Stimulated activated CD8-positive, alpha-beta memory T cell treated with anti-CD3 and anti-CD28 coated beads, Interleukin-15, amount 100 ng/mL, for 24 hours (primary cell): Measurements from ENCODE around the gene CPSF6.
"Not testable (repeated sequence)": the region's sequence is repeated elsewhere in the genome, so short reads cannot be mapped to it uniquely, and the experiment has no call there.

ENCODE experiments used
- DNase-seq: peaks from one replicate; pipeline ENCODE4 v3.0.0-alpha.2; 2020; ENCODE audit warnings: low read depth

CPSF6 gene, protein sequence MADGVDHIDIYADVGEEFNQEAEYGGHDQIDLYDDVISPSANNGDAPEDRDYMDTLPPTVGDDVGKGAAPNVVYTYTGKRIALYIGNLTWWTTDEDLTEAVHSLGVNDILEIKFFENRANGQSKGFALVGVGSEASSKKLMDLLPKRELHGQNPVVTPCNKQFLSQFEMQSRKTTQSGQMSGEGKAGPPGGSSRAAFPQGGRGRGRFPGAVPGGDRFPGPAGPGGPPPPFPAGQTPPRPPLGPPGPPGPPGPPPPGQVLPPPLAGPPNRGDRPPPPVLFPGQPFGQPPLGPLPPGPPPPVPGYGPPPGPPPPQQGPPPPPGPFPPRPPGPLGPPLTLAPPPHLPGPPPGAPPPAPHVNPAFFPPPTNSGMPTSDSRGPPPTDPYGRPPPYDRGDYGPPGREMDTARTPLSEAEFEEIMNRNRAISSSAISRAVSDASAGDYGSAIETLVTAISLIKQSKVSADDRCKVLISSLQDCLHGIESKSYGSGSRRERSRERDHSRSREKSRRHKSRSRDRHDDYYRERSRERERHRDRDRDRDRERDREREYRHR

GRCh38 chr12:69239352-69239921, at the start of gene CPSF6:
Gene CPSF6, plus strand, starts transcription at chr12:69239569. Its CDS starts 78 bp downstream, at chr12:69239647.
- peak; percentile 96 for DNase-seq

DNA sequence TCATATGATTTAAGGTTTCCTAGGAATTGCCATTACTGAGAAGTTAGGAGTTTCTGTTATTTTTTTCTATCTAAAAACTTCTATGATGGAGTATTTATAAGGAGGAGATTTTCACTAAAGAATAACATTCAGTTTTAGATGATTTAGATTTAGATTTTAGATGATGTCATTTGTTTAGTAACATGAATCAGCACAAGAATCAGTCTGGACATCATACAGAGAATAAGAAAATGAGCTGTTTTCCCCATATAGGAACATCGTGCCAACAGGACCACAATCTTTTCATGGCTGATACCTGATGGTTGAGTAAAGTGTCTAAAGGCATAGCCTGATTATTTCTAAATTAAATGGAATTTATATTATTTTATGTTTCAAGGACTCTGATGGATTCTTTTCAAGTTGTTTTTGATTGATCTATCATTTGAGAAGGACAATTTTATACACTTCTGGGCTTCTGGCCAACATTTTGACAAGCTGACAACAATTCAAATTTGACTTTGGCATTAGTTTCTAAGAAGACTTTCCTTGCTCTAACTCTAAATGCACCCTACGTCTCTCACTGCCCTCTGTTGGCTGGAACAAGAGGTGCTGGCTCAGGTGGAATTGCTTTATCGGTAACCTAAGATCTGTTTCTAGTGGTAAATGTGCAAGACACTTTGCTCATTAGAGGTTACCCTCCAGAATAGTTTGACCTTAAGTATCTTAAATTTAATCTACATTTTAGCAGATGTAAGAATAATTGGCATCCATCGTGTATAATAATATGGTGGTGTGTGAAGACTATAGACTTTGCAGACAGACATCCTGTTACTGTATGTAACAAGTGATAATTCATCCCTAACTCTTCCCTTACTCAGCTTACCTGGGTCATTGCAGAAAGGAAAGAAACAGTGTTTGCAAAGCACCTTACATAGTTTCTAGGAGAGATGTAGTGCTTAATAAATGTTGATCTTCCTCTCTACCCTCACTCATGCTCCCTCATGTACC, 42.8 kb upstream of the CPSF6 start:
- no peak for DNase-seq

- DNase-seq = not testable (repeated sequence)
These were observed 39.4 kb upstream of the CPSF6 start for GRCh38 chr12:69199976-69200375.

DNA sequence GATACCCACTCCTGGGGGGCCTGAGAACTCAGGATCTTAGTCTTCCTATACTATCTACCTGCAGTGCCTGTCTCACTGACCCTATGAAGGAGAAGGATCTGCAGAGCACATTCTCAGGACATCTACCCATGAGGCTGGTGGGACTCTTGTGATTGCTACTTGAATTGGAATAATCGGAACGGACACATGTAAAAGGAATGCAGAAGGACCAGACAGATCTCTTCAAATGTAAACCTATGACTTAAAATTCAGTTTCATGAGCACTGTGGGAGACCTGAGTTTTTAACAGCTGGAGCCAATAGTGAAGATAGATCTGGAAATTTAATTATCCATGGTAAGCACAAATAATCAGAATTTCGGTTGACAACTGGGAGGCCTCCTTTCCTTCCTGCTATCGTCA, 35.2 kb upstream of the CPSF6 start:
- no peak for DNase-seq

DNA sequence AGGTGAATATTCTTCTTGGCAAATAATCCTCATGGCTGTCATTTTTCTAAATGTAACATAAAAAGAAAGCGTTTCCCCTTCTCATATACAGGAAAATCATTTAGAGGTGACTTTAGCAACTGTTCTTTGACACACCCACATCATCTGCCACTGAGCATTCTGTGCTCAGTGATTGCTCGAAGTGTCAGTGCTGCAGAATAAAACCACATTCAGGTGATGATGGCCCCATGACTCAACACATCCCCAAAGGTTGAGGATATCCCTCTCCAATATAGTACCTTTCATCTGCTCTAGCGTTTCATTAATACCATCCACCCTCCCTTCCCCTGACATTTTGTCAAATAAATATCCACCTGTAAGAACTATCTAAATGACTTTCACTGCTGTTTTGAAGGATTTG, 28.7 kb upstream of the CPSF6 start:
- no peak for DNase-seq

- DNase-seq = no peak
These were observed 28.2 kb upstream of the CPSF6 start for GRCh38 chr12:69211160-69211559.

DNA sequence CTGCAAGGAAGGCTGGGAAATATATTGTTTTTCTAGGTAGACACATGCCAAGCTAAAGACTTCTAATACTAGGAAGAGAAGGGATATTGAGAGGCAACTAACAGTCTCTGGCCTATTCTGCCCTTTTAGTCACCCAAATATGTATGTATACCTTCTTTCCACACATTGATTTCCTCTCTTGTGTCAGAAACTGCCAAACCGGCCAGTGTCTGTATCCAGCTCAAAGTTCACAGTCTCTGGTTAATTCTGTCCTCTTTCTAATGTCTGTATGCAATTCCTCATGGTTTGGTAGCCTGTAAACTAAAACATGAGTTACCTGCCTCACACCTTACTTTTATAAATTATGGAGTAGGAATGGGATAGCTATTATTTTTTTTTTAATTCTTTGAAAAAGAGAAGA, 25.2 kb upstream of the CPSF6 start:
- no peak for DNase-seq

DNA sequence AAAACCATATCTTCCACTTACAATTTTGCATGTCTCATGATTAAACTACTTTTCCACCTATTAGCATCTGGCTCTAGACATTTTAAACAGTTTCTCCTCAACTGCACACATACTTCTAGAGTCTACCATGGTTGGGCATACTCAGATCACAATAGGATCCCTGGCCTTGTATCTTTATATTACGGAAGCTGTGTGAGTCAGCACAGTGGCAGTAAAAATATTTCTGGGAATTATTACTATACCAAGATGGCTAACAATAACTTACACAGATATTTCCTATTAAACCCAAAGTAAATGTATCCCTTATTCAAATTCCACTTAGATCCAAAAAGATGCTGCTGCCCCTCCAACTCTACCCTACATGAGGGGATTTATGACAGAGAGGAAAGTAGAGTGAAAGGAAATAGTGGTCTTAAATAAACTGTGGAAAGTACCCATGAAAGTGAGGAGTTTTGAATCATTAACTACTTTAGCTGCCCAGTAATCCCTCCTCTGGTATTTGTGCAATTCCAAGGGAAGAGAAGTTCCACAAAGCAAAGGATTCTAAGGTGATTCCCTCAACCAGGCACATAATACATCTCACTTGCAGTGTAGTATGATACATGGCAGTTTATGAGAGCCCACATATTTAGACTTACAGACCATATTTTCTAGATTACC, 14.0 kb upstream of the CPSF6 start:
- DNase-seq = no peak

GRCh38 chr12:69231479-69231878, 7.9 kb upstream of the CPSF6 start:
- DNase-seq = no peak

GRCh38 chr12:69238589-69239351, 599 bp upstream of the CPSF6 start:
- DNase-seq = no peak

GRCh38 chr12:69239922-69240630, 707 bp downstream of the CPSF6 start:
- DNase-seq = no peak

GRCh38 chr12:69240631-69240995, 1.2 kb downstream of the CPSF6 start:
- no peak for DNase-seq

DNA sequence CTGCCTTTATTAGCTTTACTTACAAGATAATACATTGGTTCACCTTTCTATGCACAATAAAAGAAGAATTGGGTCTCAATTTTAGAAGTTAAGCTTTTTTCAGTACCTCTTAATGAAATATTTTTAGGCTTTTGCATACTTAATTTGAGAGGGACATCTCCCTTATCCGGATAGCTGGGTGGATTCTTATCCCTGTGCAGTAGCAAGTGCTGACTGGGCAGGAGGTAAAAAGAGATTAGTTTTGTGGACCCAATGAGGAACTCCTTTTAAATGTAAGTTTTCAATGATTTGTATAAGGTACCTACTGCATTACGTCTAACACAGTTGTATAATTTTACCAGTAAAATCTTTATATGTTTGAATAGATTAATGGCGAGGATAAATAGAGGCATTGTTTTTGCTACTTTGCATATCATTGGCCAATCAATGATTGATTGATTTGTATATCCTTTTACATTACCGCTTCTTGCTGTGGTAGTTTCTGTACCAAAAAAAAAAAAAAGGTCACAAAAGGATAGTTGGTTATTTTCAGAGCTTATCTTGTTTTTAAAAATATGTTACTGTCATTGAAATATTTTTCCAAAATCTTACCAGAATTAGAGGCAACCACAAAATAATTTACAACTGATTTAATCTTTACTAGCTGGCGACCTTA, 2.2 kb downstream of the CPSF6 start:
- no peak for DNase-seq

DNA sequence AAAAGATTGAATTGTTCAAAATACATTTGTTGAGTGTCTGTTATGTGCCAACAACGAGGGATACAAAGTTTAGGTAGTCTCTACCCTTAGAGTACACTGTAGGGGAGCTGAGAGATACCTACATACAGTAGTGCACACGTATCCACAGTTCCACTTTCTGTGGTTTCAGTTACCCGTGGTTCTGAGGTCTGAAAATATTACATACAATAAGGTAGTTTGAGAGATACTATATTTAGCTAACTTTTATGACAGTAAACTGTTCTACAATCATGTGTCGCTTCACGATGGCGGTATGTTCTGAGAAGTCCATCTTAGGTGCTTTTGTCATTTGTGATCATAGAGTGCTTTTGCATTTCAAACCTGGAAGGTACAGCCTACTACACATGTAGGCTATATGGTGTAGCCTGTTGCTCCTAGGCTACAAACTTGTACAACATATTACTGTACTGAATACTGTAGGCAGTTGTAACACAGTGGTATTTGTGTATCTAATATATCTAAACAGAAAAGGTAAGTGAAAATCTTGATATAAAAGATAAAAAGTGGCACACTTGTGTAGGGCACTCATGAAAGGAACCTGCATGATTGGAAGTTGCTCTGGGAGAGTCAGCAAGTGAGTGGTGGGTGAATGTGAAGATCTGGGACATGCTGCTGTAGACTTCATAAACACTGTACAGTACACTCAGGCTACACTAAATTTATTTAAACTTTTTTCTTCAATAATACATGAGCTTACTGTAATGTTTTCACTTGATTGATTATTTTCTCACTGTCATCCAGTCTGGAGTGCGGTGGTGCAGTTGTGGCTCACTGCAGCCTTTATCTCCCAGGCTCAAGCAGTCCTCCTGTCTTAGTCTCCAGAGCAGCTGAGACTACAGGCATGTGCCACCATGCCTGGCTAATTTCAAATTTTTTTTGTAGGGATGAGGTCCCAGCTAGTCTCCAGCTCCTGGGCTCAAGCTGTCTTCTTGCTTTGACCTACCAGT, 4.0 kb downstream of the CPSF6 start:
- no peak for DNase-seq

DNA sequence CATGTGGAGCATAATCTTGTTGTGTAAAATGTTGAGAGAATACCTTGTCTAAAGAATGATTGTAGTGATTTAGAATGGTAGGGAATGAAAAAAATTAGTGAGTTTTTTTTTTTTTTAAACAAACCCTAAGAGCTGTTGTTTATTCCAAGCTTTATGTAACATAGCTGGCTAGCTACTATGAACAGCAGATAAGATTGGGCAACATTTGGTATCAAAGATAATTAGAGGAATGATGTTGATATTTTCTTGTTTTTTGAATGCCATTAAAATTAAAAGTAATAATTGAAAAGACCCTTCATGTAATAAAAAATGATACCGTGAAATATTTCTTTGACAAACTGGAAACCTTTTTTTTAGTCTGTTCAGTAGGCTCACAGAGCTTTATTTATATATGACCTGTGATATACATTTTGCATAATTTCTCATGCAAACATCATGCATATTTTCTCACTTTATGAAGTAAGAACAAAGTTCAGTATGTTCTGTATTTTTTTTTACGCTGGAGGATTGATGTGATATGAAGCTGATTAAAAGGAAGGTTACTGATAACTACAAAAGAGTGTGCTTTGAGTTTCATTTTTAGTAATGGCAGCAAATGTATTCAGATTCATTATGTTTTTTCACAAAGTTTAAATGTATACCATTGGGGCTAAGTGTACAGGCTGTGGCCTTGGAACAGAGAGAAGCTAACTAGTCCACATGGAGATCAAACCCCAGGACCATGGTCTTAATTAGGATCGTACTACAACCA, 8.1 kb downstream of the CPSF6 start:
- no peak for DNase-seq

GRCh38 chr12:69252033-69252432, 12.7 kb downstream of the CPSF6 start:
- no peak for DNase-seq

DNA sequence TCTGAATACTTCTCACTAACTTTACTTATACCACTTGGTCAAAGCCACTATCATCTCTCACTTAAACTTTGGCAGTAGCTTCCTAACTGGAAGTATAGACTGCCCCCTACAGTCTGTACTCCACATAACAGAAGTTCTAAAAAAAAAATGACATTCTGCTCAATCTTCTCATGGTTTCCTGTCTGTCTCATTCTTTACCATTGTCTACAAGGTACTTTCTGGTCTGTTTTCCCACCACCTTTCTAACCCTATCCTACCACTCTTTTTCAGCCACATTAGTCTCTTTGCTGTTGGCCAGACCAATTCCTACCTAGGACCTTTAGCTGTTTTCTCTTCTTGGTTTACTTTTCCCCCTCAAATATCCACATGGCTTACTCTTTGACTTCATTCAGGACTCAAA, 14.7 kb downstream of the CPSF6 start:
- no peak for DNase-seq

DNA sequence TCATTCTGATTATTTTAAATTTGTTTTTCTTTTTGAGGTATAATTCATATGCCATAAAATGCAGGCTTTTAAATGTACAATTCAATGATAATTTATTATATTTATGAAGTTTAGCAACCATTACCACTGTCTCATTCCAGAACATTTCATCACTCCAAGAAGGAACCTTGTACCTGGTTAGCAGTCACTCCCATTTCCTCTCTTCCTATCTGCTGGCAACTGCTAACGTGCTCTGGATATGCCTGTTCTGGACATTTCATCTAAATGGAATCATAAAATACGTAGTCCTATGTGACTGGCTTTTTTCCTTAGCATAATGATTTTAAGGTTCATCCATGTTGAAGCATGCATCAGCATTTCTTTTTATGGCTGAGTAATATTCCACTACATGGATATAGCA, 15.5 kb downstream of the CPSF6 start:
- no peak for DNase-seq
